Cardiac muscle cell (in vitro differentiated cells and primary cell): ENCODE measurements around the gene ARHGAP26. TPM values are rescaled to one million over a fixed set of nuclear protein-coding genes. Genes with fewer than 3 reads are reported as not detected.
A peak's percentile ranks its signal among the peaks of the same experiment; 100 is the strongest.

Source experiments
- DNase-seq, 2 donors: peaks; one replicate each; pipeline versions ENCODE4 v3.0.0 to v3.0.0-alpha.2; 2010 to 2017; ENCODE audit warnings: low read depth in 1 of 2, low spot score in 1 of 2
- H3K27ac ChIP-seq: fragments of 200-600 bp; sonication (generic); 2 replicates; pipeline ENCODE4 v1.5.1; 2016
- H3K27me3 ChIP-seq: fragments of 200-600 bp; sonication (generic); 2 replicates; pipeline ENCODE4 v1.6.0; 2016; ENCODE audit warnings: control low read depth
- H3K36me3 ChIP-seq: fragments of 200-600 bp; sonication (generic); 2 replicates; pipeline ENCODE4 v1.5.1; 2016; ENCODE audit warnings: control low read depth
- H3K4me1 ChIP-seq: fragments of 200-600 bp; sonication (generic); 2 replicates; pipeline ENCODE4 v1.8.1; 2017; ENCODE audit warnings: low read depth, mild to moderate bottlenecking, mixed run types
- H3K4me3 ChIP-seq: fragments of 200-600 bp; sonication (generic); 2 replicates; pipeline ENCODE4 v1.5.1; 2016; ENCODE audit warnings: mild to moderate bottlenecking
- H3K9me3 ChIP-seq: fragments of 200-600 bp; sonication (generic); 2 replicates; pipeline ENCODE4 v1.5.1; 2017; ENCODE audit warnings: low read depth, mild to moderate bottlenecking, control low read depth
- CTCF ChIP-seq: IDR thresholded peaks from 2 replicates; pipeline ENCODE4 v1.5.1; 2012; ENCODE audit warnings: low read depth, mild to moderate bottlenecking, low read length
- polyA plus RNA-seq: library from polyadenylated mRNA; unstranded; fragments of >200 nt; fragmentation: Nextera tagmentation; extraction: Ambion mirVana; gene quantifications from 2 replicates; pipeline ENCODE4 v1.2.1, GENCODE V29; 2016
- total RNA-seq: library from RNA; depleted of rRNA; stranded (reverse); fragments of >200 nt; gene quantifications from 2 replicates; pipeline ENCODE4 v1.2.3, GENCODE V29; 2016

The ARHGAP26 gene
- total and polyA plus RNA-seq, 2 experiments from 2014 or later = 12.7 to 16.2 TPM

- Histone ChIP-seq H3K9me3 (no peaks in the 10 kb centered on the region), H3K27me3 (no peaks in the 10 kb centered on the region), H3K4me3 (no peak overlapping the region), H3K36me3 (no peaks in the 10 kb centered on the region), H3K4me1 (peaks cover 18% of the 10 kb centered on the region), H3K27ac (peak overlapping the region; percentile 84)
- DNase-seq = no peak
- no peak for TF ChIP-seq CTCF
Observed at GRCh38 chr5:142772446-142773293, 2.5 kb downstream of the ARHGAP26 start.

- H3K36me3 ChIP-seq = no peaks in the 10 kb centered on the region
- TF ChIP-seq CTCF = no peak
- H3K4me3 ChIP-seq = no peak overlapping the region
- H3K9me3 ChIP-seq = no peaks in the 10 kb centered on the region
- H3K27ac ChIP-seq = no peak overlapping the region
- H3K27me3 ChIP-seq = no peaks in the 10 kb centered on the region
- DNase-seq = no peak
- peaks cover 50% of the 10 kb centered on the region for H3K4me1 ChIP-seq
Observed at GRCh38 chr5:142777099-142777498, 6.9 kb downstream of the ARHGAP26 start.

GRCh38 chr5:142777850-142778249 lies 7.7 kb downstream of the ARHGAP26 start:
- H3K4me3 ChIP-seq = no peak overlapping the region
- no peak for DNase-seq
- H3K27ac ChIP-seq = peak overlapping the region; percentile 95
- no peaks in the 10 kb centered on the region for H3K9me3 ChIP-seq
- no peaks in the 10 kb centered on the region for H3K36me3 ChIP-seq
- H3K4me1 ChIP-seq = peaks cover 43% of the 10 kb centered on the region
- no peaks in the 10 kb centered on the region for H3K27me3 ChIP-seq
- no peak for TF ChIP-seq CTCF

- no peak for TF ChIP-seq CTCF
- no peaks in the 10 kb centered on the region for H3K27me3 ChIP-seq
- H3K27ac ChIP-seq = peak overlapping the region; percentile 95
- peak; percentile 52 to 78 for DNase-seq
- H3K9me3 ChIP-seq = no peaks in the 10 kb centered on the region
- no peak overlapping the region for H3K4me3 ChIP-seq
- no peaks in the 10 kb centered on the region for H3K36me3 ChIP-seq
- peaks cover 52% of the 10 kb centered on the region for H3K4me1 ChIP-seq
Observed at GRCh38 chr5:142779163-142779840, 9.1 kb downstream of the ARHGAP26 start.

GRCh38 chr5:142780871-142781270 lies 10.7 kb downstream of the ARHGAP26 start:
- no peaks in the 10 kb centered on the region for H3K27me3 ChIP-seq
- no peaks in the 10 kb centered on the region for H3K9me3 ChIP-seq
- no peak for DNase-seq
- H3K27ac ChIP-seq = peak overlapping the region; percentile 95
- no peaks in the 10 kb centered on the region for H3K36me3 ChIP-seq
- TF ChIP-seq CTCF = no peak
- H3K4me1 ChIP-seq = peaks cover 56% of the 10 kb centered on the region
- no peak overlapping the region for H3K4me3 ChIP-seq
